Panc1 (cell line): ENCODE measurements around the gene TOP2A. TPM values are rescaled to one million over a fixed set of nuclear protein-coding genes. Genes with fewer than 3 reads are reported as not detected.

Experiments
- ATAC-seq: fragments of 200-7000 bp; cut with Tn5 transposase; 2 replicates; pipeline ENCODE4 v1.9.1; 2020; ENCODE audit warnings: mild to moderate bottlenecking, moderate library complexity
- BruUV-seq: library from RNA; stranded (reverse); fragments of 400-500 nt; replicated peaks from 2 replicates; lab custom pipeline; 2021; lab: Mats Ljungman, UMichigan
- CTCF ChIA-PET: fragments of 300-600 bp; sonication (Branson Sonifier 250); formaldehyde crosslinking; loops from one replicate; lab custom pipeline; 2022; ENCODE audit warnings: antibody characterized with exemption; lab: Charles Lee
- POLR2A ChIA-PET: fragments of 300-600 bp; sonication (Branson Sonifier 250); formaldehyde crosslinking; loops from one replicate; lab custom pipeline; 2022; ENCODE audit warnings: antibody characterized with exemption; lab: Charles Lee
- DNase-seq: peaks from one replicate; pipeline ENCODE4 v3.0.0-alpha.2; 2010; ENCODE audit warnings: low read depth, low spot score
- H3K27ac ChIP-seq: 2 replicates; pipeline ENCODE4 v1.5.1; 2011; ENCODE audit warnings: mild to moderate bottlenecking, low read length, inconsistent platforms
- H3K27me3 ChIP-seq: fragments of 200-500 bp; sonication (Bioruptor generic); 2 replicates; pipeline ENCODE4 v1.6.0; 2014; ENCODE audit warnings: low read length, inconsistent platforms; ENCODE audit not compliant: control insufficient read depth, insufficient read depth
- H3K36me3 ChIP-seq: fragments of 200-500 bp; sonication (Bioruptor generic); 2 replicates; pipeline ENCODE4 v1.5.1; 2014; ENCODE audit warnings: inconsistent platforms, mild to moderate bottlenecking, low read length, moderate library complexity; ENCODE audit not compliant: control insufficient read depth, insufficient read depth
- H3K4me1 ChIP-seq: 2 replicates; pipeline ENCODE4 v1.5.1; 2011; ENCODE audit warnings: inconsistent platforms, mild to moderate bottlenecking, low read length, moderate library complexity; ENCODE audit not compliant: control insufficient read depth, insufficient read depth
- H3K4me3 ChIP-seq, 2 experiments: 2 replicates each; pipeline ENCODE4 v1.5.1; 2011 to 2012; ENCODE audit warnings: low read depth in 2 of 2, low read length in 2 of 2, mild to moderate bottlenecking in 2 of 2, inconsistent platforms in 1 of 2, moderate library complexity in 1 of 2
- H3K9me3 ChIP-seq: fragments of 200-500 bp; sonication (Bioruptor generic); 2 replicates; pipeline ENCODE4 v1.5.1; 2014; ENCODE audit warnings: low read depth, mild to moderate bottlenecking, inconsistent platforms, low read length, moderate library complexity; ENCODE audit not compliant: control insufficient read depth, insufficient read depth
- CTCF ChIP-seq: fragments of 450-650 bp; IDR thresholded peaks from 2 replicates; pipeline ENCODE4 v1.5.1; 2017; ENCODE audit warnings: mild to moderate bottlenecking
- POLR2AphosphoS5 ChIP-seq: IDR thresholded peaks from 2 replicates; pipeline ENCODE4 v1.6.1; 2012; ENCODE audit warnings: mild to moderate bottlenecking, low read depth, low read length, moderate library complexity
- REST ChIP-seq, 2 experiments: IDR thresholded peaks; 2 replicates each; pipeline ENCODE4 v1.6.1; 2011 to 2012; ENCODE audit warnings: low read depth in 2 of 2, control low read depth in 1 of 2, low read length in 1 of 2, mild to moderate bottlenecking in 1 of 2, moderate library complexity in 1 of 2; ENCODE audit not compliant: insufficient read depth in 1 of 2
- SIN3A ChIP-seq: IDR thresholded peaks from 2 replicates; pipeline ENCODE4 v1.6.1; 2012; ENCODE audit warnings: low read depth, mild to moderate bottlenecking, low read length, moderate library complexity, borderline replicate concordance; ENCODE audit not compliant: insufficient read depth
- TCF7L2 ChIP-seq: IDR thresholded peaks from 2 replicates; pipeline ENCODE4 v1.6.1; 2011; ENCODE audit warnings: mild to moderate bottlenecking, low read depth, low read length, inconsistent platforms
- in situ Hi-C: cut with HindIII; loops from 2 replicates; pipeline ENCODE4 v1.10.0; 2016; ENCODE audit warnings: low sequenced_read_pairs, low pct_unique_long_range_greater_than_20kb
- intact Hi-C: fragments of 100-400 bp; cut with micrococcal nuclease; formaldehyde crosslinking; loops from one replicate; pipeline ENCODE4 v1.10.0; 2022; ENCODE audit not compliant: unreplicated experiment
- total RNA-seq: library from RNA; stranded (reverse); gene quantifications from one replicate; pipeline ENCODE4 v1.2.1, GENCODE V29; 2021; ENCODE audit not compliant: unreplicated experiment

TOP2A gene
- total RNA-seq, 1 experiment from 2014 or later, result 230 TPM

GRCh38 chr17:40460604-40460967 lies 42.9 kb upstream of the TOP2A start:
- H3K27ac ChIP-seq, result no peak overlapping the region
- H3K9me3 ChIP-seq, result no peaks in the 10 kb centered on the region
- ATAC-seq (no peak), DNase-seq (no peak)
- ChIA-PET POLR2A (no interaction called here), CTCF (no interaction called here)
- intact Hi-C loops, result no loop called here
- no TSS peak for BruUV-seq
- TF ChIP-seq TCF7L2, result no peak
- H3K4me3 ChIP-seq, result no peak overlapping the region
- in situ Hi-C loops, result no loop called here
- H3K4me1 ChIP-seq, result peaks cover 3% of the 10 kb centered on the region; the same call in 1 of the 2 replicates
- H3K36me3 ChIP-seq, result no peaks in the 10 kb centered on the region
- no peaks in the 10 kb centered on the region for H3K27me3 ChIP-seq

GRCh38 chr17:40459636-40460603 lies 42.2 kb upstream of the TOP2A start:
- no peak overlapping the region for H3K4me3 ChIP-seq
- H3K27me3 ChIP-seq, result no peaks in the 10 kb centered on the region
- peaks cover 3% of the 10 kb centered on the region; the same call in 1 of the 2 replicates for H3K4me1 ChIP-seq
- intact Hi-C loops, result no loop called here
- ChIA-PET POLR2A (interaction anchor here (0.6 kb wide), 2 partner anchors 200 to 726 kb away, joined by 3 to 20 read pairs; no protein-coding TSS in a partner anchor), CTCF (no interaction called here)
- H3K9me3 ChIP-seq, result no peaks in the 10 kb centered on the region
- TF ChIP-seq CTCF (no peak), TCF7L2 (no peak), SIN3A (no peak), REST (IDR thresholded peaks at IDR 0.05; ENCODE audit: insufficient read depth in 1 of 2, low read depth in 2 of 2, low read length in 1 of 2) (no peak), POLR2AphosphoS5 (no peak)
- ATAC-seq (0 out of 2 replicates have a peak, but pooled peaks have one; percentile 12), DNase-seq (no peak)
- no peaks in the 10 kb centered on the region for H3K36me3 ChIP-seq
- no TSS peak for BruUV-seq
- no peak overlapping the region for H3K27ac ChIP-seq
- in situ Hi-C loops, result no loop called here
